ENCODE measurements around the gene PPP1R14C.
"Not testable (repeated sequence)": the region's sequence is repeated elsewhere in the genome, so short reads cannot be mapped to it uniquely, and the experiment has no call there.

Gene PPP1R14C

DNA sequence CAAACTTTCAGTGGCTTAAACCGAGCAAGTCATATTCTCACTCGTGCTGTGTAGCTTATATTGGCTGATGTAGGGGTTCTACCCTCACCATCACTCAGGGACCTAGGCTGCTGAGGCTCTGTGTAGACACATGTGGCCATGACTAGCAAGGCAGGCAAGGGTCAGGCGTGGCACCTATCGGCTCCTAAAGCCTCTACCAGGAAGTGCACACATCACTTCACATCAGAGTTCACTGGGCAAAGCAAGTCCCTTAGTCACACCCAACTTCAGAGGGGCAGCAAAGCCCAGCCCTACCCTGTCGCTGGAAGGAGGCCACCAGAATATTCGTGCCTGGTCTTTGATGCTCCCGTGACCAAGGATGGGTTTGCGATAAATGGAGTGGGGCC lies 42.9 kb downstream of the PPP1R14C start:
- no peak for DNase-seq (ENCODE audit: low read depth)
- H3K4me3 ChIP-seq (ENCODE audit: low read depth, low read length): no peak overlapping the region

DNA sequence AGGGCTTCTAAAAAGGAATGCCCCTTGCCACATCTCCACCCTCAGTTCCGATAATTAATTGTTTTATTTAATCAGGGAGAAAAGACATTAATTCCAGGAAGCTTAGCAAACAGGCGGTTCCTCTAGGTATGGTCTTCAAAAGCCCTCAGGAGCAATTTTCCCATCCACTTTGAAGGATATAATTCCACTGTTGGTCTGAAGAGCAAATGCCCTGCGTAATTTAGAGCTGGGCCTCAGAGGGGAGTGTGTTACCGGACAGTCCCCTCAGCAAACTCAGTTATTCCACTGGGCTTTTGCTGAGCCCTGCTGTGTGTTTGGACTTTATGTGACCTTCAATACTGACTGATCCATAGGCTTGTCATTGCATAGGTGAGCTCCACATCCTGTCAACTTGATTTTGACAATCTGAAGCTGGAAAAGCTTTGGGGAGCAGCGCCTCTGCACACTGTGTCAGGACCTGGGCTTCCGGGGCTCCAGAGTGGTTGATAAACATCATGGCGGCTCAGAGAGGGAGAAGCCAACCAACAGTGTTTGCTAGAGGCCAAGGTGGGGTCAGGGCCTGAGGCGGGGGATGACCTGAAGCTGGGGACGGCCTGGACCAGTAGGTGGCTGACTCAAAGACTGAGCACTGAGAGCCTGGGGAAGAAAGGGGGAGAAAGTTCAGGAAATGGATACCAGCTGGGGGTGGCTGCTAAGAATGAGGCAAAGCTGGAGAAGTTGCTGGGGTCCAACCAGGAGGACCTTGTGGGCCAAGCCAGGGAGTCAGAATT lies 43.5 kb downstream of the PPP1R14C start:
- H3K4me3 ChIP-seq (ENCODE audit: low read depth, low read length): no peak overlapping the region
- no peak for DNase-seq (ENCODE audit: low read depth)

DNA sequence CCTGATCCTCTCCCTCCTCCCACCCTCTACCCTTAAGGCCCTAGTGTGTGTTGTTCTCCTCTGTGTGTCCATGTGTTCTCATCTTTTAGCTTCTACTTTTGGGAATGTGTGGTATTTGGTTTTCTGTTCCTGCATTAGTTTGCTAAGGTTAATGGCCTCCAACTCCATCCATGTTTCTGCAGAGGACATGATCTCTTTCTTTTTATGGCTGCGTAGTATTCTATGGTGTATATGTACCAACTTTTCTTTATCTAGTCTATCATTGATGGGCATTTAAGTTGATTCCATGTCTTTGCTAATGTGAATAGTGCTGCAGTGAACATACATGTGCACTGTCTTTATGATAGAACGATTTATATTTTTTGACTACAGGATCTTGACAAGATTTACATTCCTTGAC lies 44.6 kb downstream of the PPP1R14C start:
- not testable (repeated sequence) for H3K4me3 ChIP-seq (ENCODE audit: low read depth, low read length); DNase-seq (ENCODE audit: low read depth)

GRCh38 chr6:150189122-150189521 lies 46.3 kb downstream of the PPP1R14C start:
- H3K4me3 ChIP-seq (ENCODE audit: low read depth, low read length): no peak overlapping the region

DNA sequence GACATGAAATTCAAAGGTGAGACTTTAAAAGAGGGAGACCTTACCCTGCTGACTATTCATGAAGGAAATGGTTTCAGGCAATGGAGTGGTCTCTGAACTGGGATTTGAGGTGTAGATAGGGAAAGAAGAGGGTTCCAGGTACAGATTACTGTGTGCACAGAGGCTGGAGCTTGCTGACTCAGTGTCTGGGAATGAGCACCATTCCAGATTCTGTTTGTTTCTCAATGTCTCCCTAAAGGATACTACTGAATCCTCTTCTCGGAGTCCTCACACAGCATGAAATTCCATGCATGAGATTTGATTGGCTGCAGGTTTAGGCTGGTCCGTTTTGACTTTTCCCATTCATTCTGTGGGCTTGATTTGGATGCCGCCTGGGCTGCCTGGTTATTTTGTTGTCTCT lies 49.0 kb downstream of the PPP1R14C start:
- no peak for DNase-seq (ENCODE audit: low read depth)
- no peak overlapping the region for H3K4me3 ChIP-seq (ENCODE audit: low read depth, low read length)

More at GRCh38 chr6:150189122-150189521, 46.3 kb downstream of the PPP1R14C start:
- no peak for DNase-seq (ENCODE audit: low read depth)

DNA sequence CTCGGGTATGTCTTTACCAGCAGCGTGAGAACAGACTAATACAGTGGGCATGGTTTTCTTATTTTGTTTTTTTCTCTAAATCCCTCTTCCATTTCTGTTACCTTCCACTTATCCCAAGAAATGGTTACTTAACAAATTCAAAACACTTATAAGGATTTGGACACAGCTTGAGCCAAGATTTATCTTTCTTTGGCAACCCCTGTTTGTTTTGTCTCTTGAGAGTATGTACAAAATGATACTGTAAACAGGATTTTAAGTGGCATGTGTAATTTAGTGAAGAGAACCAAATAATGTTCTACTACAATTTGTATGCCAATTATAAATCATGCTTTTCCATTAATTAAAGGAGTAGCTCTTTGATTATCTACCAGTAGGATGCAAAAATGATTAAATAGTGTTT lies 51.4 kb downstream of the PPP1R14C start:
- DNase-seq (ENCODE audit: low read depth): no peak
- no peak overlapping the region for H3K4me3 ChIP-seq (ENCODE audit: low read depth, low read length)

DNA sequence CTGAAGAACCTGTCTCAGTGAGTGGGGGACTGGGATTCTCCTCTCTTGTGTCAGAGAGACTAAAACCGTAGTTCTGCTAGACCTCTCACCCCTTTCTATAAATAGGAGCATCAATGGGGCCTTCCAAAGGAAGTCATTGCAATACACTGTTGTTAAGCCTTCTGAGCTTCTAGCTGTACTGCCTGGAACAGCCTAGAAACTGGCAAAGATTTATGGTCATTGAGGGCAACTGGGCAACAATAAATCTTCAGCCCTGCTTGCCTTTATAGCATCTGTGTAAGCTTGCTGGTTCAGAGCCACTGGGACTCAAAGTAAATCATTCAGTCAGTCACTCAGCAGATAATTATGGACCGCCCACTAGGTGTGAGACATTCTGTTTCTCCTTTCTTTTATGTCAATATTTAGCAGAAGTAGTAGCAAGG lies 53.2 kb downstream of the PPP1R14C start:
- no peak overlapping the region for H3K4me3 ChIP-seq (ENCODE audit: low read depth, low read length)
- peak; percentile 74 for DNase-seq (ENCODE audit: low read depth)

GRCh38 chr6:150196942-150197745 lies 54.3 kb downstream of the PPP1R14C start:
- no peak for DNase-seq (ENCODE audit: low read depth)
- H3K4me3 ChIP-seq (ENCODE audit: low read depth, low read length): no peak overlapping the region

GRCh38 chr6:150198532-150198931 lies 55.7 kb downstream of the PPP1R14C start:
- no peak overlapping the region for H3K4me3 ChIP-seq (ENCODE audit: low read depth, low read length)
- DNase-seq (ENCODE audit: low read depth): no peak

- no peak for DNase-seq (ENCODE audit: low read depth)
- no peak overlapping the region for H3K4me3 ChIP-seq (ENCODE audit: low read depth, low read length)
These were observed 56.4 kb downstream of the PPP1R14C start for GRCh38 chr6:150199241-150199640.

DNA sequence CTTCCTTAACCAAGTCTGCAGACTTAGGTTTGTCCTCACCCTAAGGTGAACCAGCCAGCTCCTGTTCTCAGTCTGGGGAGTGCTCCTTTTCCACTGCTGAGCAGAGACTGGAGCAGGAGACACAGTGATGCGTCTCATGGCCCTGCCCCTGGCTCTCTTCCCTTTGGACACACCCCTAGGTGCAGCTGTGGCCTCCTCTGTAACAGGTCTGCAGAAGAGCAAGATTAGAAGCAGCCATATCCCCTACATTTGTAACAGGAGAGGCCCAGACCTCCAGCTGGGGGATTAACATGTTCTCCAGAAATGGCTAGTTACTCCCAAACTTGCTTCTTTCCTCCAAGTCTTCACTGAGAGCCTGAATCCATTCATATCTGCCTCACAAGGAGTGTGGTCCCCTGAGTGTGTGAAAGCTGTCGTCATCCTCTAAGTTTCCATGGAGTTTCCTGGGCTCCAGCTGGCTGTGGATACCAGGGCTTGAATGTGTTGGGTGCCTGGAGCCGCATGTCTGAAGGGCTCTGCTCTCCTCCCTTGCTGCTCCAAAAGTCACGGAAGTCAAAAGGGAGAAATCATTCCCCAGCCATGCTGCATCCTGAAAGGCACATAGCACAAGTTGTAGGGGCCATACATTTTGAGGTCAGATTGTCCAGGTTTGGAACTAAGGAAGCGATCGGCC lies 57.7 kb downstream of the PPP1R14C start:
- DNase-seq (ENCODE audit: low read depth): no peak
- H3K4me3 ChIP-seq (ENCODE audit: low read depth, low read length): no peak overlapping the region

DNA sequence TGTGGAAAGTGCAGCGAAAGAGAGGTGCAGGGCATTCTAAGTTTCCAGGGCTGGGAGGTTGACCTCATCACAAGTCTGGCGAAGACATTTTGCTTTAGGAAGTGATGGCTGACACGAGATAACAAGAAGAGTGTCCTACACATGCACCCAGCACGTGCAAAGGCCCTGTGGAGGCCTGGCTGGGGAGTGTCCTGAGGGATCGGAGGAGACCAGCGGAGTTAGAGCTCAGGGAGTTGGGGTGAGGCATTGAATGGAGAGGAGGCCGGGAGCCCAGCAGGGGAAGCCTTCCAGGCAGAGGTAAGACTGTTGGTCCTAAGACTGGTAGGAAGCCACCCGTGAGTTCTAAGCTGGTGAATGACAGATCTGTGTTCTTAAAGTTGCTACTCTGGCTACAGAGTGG lies 58.4 kb downstream of the PPP1R14C start:
- H3K4me3 ChIP-seq (ENCODE audit: low read depth, low read length): no peak overlapping the region
- DNase-seq (ENCODE audit: low read depth): no peak

- DNase-seq (ENCODE audit: low read depth): no peak
- H3K4me3 ChIP-seq (ENCODE audit: low read depth, low read length): no peak overlapping the region
These were observed 59.0 kb downstream of the PPP1R14C start for GRCh38 chr6:150201772-150202329.

- no peak for DNase-seq (ENCODE audit: low read depth)
- no peak overlapping the region for H3K4me3 ChIP-seq (ENCODE audit: low read depth, low read length)
These were observed 59.6 kb downstream of the PPP1R14C start for GRCh38 chr6:150202404-150202803.

DNA sequence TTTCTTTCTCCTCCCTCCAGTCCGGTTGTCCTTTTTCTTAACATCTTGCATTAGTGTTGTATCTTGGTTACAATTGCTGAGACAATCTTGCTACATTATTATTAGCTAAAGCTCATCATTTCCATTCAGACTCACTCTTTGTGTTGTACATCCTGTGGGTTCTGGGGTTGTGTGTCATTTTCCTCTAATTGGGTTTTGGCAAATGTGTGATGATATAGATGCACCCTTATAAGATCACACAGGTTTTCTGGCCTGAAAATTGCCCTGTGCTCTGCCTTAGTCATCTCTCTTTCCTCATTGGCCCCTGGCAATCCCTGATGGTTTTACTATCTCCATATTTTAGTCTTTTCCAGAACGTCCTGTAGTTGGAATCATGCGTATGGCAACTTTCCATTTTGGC lies 60.1 kb downstream of the PPP1R14C start:
- no peak overlapping the region for H3K4me3 ChIP-seq (ENCODE audit: low read depth, low read length)
- DNase-seq (ENCODE audit: low read depth): no peak

- no peak overlapping the region for H3K4me3 ChIP-seq (ENCODE audit: low read depth, low read length)
- no peak for DNase-seq (ENCODE audit: low read depth)
These were observed 60.5 kb downstream of the PPP1R14C start for GRCh38 chr6:150203378-150203777.

DNA sequence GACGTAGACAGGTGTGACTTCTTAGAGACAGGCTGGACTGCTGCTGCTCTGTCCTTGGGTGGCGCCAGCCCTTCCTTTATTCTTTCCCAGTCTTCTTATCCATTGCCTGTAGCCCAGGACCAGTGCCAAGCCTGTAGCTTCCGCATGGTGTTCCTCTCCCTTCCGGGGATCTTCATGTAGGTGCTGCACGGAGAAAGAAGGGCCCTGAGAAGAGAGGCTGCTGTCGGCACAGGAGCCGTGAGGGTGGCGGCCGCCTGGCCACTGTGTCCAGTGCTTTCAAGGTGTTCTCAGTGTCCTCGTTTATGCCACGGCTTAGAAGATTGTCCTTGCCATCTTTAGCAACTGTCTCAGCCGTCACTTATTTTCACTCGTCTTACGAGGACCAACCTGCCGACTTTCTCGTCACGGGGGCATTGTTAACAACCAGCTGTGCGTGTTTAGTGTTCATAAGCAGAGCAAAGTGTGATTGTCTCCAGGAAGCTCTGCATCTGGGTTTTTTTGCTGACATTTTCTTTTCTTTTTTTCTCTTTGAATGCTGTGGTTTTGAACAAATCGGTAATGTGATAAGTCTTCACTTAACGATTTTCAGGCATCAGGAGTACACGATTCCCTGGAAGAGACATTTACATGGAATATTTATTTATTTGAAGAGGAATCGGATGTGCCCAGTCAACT lies 61.2 kb downstream of the PPP1R14C start:
- DNase-seq (ENCODE audit: low read depth): no peak
- H3K4me3 ChIP-seq (ENCODE audit: low read depth, low read length): no peak overlapping the region

DNA sequence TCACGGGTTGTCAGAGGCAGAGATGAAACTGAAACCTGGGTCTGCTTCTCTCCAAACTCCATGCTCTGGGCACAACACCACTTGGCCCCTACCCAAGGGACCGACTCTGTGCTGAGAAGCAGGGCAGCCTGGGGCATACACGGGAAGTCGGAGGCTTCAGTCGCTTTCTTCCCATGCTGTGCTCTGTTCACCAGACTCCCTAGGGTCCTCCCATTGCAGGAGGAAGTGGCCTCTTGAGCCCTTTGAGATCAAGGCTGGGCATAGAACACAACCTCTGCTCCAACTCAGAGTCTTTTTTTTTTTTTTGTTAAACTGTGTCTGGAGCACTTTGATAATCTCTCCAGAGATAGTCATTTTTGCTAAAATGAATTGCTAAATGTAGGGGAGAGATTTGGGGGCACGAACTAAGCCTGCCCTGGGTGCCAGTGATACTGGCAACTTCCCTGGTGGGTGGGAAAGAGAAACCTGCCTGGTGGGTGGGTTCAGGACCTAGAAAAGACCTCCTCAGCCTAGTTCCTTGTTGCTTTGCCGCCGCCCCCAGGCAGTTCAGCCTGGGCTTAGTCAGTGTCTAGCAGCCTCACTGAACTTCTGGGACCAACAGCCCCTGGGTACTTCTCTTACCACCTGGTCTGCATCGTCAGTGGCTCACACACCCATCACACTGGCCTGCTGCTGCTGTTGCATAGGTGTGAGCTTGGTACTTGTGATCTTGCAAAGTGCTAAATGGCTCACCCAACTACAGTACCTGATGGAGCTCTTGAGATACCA lies 62.0 kb downstream of the PPP1R14C start:
- no peak for DNase-seq (ENCODE audit: low read depth)
- no peak overlapping the region for H3K4me3 ChIP-seq (ENCODE audit: low read depth, low read length)
